Heart right ventricle (tissue), 16 donors: ENCODE data around the gene FKTN. TPM values are rescaled to one million over a fixed set of nuclear protein-coding genes. Genes with fewer than 3 reads are reported as not detected.

Experiments
- ATAC-seq, 8 donors: fragments of 200-7000 bp; cut with Tn5 transposase; one replicate each; pipeline ENCODE4 v1.9.1; 2020; ENCODE audit warnings: mild to moderate bottlenecking in 8 of 8, moderate library complexity in 8 of 8, moderate number of reproducible peaks in 1 of 8
- DNase-seq, 2 donors: peaks; one replicate each; pipeline ENCODE4 v3.0.0-alpha.2; 2020
- H3K27ac ChIP-seq, 10 donors: fragments of 200-600 bp; sonication (generic) in 2 of 10; one replicate each; pipeline versions ENCODE4 v1.5.0 to v1.8.0; 2020 to 2022; ENCODE audit warnings: mild to moderate bottlenecking in 3 of 10
- H3K27me3 ChIP-seq, 7 donors: fragments of 200-600 bp; one replicate each; pipeline ENCODE4 v1.8.0; 2021 to 2022; ENCODE audit warnings: mild to moderate bottlenecking in 2 of 7
- H3K36me3 ChIP-seq, 9 donors: fragments of 200-600 bp; sonication (generic) in 1 of 9; one replicate each; pipeline versions ENCODE4 v1.5.0 to v1.8.0; 2020 to 2022; ENCODE audit warnings: mild to moderate bottlenecking in 2 of 9
- H3K4me1 ChIP-seq, 9 donors: fragments of 200-600 bp; sonication (generic) in 1 of 9; one replicate each; pipeline versions ENCODE4 v1.5.0 to v1.8.0; 2020 to 2022; ENCODE audit warnings: mild to moderate bottlenecking in 4 of 9
- H3K4me3 ChIP-seq, 10 donors: fragments of 200-600 bp; sonication (generic) in 2 of 10; one replicate each; pipeline versions ENCODE4 v1.5.0 to v1.8.0; 2020 to 2022; ENCODE audit warnings: mild to moderate bottlenecking in 7 of 10, moderate library complexity in 2 of 10
- H3K9me3 ChIP-seq, 11 donors: fragments of 200-600 bp in 10 of 11; sonication (generic) in 2 of 11; one replicate each; pipeline versions ENCODE4 v1.5.0 to v1.8.0; 2013 to 2022; ENCODE audit warnings: mild to moderate bottlenecking in 2 of 11, control low read depth in 1 of 11, moderate library complexity in 1 of 11
- WGBS, 2 donors: extraction: QIAGEN DNeasy Blood & Tissue Kit; methylation state at CpG; one replicate each; pipeline ENCODE4 v1.1.7; 2013; ENCODE audit warnings: inconsistent platforms in 1 of 2; 5-methylcytosine and 5-hydroxymethylcytosine counted together
- intact Hi-C, 10 donors: fragments of 100-400 bp; cut with DNase I; formaldehyde crosslinking; loops; one replicate each; pipeline versions ENCODE4 v1.11.1 to v1.14.2; 2022
- long read RNA-seq, 3 donors: library from polyadenylated mRNA; unstranded; transcript quantifications; one replicate each; pipeline ENCODE4 v2.0.0, GENCODE V29; 2020 to 2021
- polyA plus RNA-seq, 2 donors: library from polyadenylated mRNA; stranded (reverse); fragments of 200-250 nt; gene quantifications; one replicate each; pipeline ENCODE4 v1.2.3, GENCODE V29; 2013
- total RNA-seq, 10 donors: library from RNA; stranded (reverse); fragmentation: NEBNext Ultra II Directional in 3 of 10; extraction: Animal tissue kit (Norgen Biotek cat#: 25700) in 3 of 10; gene quantifications; one replicate each; pipeline versions ENCODE4 v1.2.1 to v1.2.4, GENCODE V29; 2021 to 2023
- TF ChIP-seq, protein P1 (sequence below), 9 donors: fragments of 200-600 bp; sonication (generic) in 2 of 9; IDR thresholded peaks; one replicate each; pipeline versions ENCODE4 v1.5.0 to v1.8.0; 2021 to 2022; ENCODE audit warnings: antibody characterized with exemption in 9 of 9, mild to moderate bottlenecking in 5 of 9, moderate library complexity in 1 of 9
- donor health status: Arrhythmogenic right ventricular cardiomyopathy.
- donor health status: ischemic (EF 13 %, LVEDD 7.1; RV severe dilation, severe dysfunction).
- donor health status: healthy with polysubstance abuse.
- donor health status: DM: no; HTN: yes; CAD: no.
- donor health status: DM: no; HTN: no; CAD: no.
- donor health status: ischemic (EF 25% LVEDD 6.9; RV normal size, moderate dysfunction).
- donor health status: ischemic (EF 25% LVEDD 5.7; RV mildly dilated, moderate dysfunction).
- donor health status: healthy.
- donor health status: DM: yes; HTN: yes; CAD: no.
- donor health status: Ischemic cardiomyopathy.
- donor health status: ischemic (EF 35%, LVEDD 5.7; RV mildly dilated, moderate dysfunction).
- donor health status: nonischemic (EF 11% LVEDD 7.7; RV severe dilation, severe dysfunction).
- donor health status: DM: yes; HTN: yes; CAD: no.
- donor health status: PGD.
- donor health status: ischemic (EF 29% LVEDD 5.4; RV normal size, mild dysfunction).
- donor health status: nonischemic (EF 23%, LVEDD 6.1; RV moderate dilation, normal function).

The FKTN gene
- 10 to 100 TPM in 2 of 10 donors, 1 to 10 TPM in 8; 7.2 to 12.7 (median 8.2) TPM for total RNA-seq
- 1 to 10 TPM; 2.2 to 4.0 TPM for polyA plus RNA-seq
- long read RNA-seq, donor 1, partial matches to known transcripts: 0 of 5 reads
- long read RNA-seq, donor 1, other reads (novel, unspliced or antisense): 5 of 5 reads
- long read RNA-seq, donor 2, full-length matches to known transcripts: 1 of 3 reads
- long read RNA-seq, donor 2, partial matches to known transcripts: 0 of 3 reads
- long read RNA-seq, donor 2, other reads (novel, unspliced or antisense): 2 of 3 reads
- long read RNA-seq, donor 3, full-length matches to known transcripts: 2 of 11 reads
- long read RNA-seq, donor 3, partial matches to known transcripts: 2 of 11 reads
- long read RNA-seq, donor 3, other reads (novel, unspliced or antisense): 7 of 11 reads

DNA sequence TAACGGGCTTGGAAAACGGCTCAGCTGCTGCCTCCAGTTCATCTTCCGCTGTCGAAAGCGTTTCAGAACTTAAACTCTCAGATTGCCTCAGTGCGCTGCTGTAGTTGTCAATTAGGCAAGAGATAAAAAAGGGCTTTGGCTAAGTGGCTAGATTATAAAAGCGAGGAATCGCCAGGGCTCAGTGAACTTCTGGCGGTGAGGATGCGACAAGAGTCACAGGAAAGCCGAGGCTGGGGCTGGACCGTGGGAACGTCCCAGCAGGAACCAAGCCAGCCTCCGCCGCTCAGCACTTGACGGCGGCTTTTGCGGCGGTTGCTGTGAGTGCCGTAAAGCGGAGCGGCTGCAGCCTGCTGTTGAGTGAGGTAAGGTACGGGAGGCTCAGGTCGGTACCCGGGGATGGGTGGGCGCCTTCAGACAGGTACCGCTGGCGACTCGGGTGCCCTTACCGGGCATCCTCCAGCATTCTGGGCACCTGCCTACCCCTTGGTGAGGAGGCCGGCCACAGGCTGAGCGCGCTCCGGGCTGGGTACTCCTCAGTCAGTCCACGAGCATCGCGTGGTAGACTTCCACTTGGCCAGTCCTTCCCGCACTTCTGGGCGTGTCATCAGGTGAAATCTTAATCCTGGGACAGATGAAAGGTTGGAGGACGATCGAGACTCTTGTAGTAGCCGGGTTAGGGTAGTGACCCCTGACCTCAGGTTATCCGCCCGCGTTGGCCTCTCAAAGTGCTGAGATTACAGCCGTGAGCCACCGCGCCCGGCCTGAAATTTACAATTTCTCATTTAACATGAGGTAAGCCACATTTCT, at the start of gene FKTN:
TSS of gene FKTN (plus strand) at position 328 of the 807 bp plus-strand sequence. CDS start 16,902 bp downstream, outside the sequence.
- Histone ChIP-seq H3K27me3 (no peaks in the 10 kb centered on the region), H3K36me3 (peaks cover 0 to 9% (median 0%) of the 10 kb centered on the region in 9 donors), H3K4me3 (peak within 1 kb of the TSS; percentile 61 to 99 (median 91)), H3K27ac (peak within 1 kb of the TSS; percentile 32 to 89 (median 82)), H3K4me1 (peaks cover 0 to 21% (median 10%) of the 10 kb centered on the region in 9 donors), H3K9me3 (peaks cover 0 to 20% (median 0%) of the 10 kb centered on the region in 11 donors)
- ATAC-seq: peak; percentile 94 to 98 (median 98)
- peak; percentile 89 to 91 for DNase-seq
- WGBS, 2 donors: 0 to 1% methylated on average over 49 of the region's 49 CpGs
- intact Hi-C loops: no loop called here
- TF ChIP-seq, protein P1, sequence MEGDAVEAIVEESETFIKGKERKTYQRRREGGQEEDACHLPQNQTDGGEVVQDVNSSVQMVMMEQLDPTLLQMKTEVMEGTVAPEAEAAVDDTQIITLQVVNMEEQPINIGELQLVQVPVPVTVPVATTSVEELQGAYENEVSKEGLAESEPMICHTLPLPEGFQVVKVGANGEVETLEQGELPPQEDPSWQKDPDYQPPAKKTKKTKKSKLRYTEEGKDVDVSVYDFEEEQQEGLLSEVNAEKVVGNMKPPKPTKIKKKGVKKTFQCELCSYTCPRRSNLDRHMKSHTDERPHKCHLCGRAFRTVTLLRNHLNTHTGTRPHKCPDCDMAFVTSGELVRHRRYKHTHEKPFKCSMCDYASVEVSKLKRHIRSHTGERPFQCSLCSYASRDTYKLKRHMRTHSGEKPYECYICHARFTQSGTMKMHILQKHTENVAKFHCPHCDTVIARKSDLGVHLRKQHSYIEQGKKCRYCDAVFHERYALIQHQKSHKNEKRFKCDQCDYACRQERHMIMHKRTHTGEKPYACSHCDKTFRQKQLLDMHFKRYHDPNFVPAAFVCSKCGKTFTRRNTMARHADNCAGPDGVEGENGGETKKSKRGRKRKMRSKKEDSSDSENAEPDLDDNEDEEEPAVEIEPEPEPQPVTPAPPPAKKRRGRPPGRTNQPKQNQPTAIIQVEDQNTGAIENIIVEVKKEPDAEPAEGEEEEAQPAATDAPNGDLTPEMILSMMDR (IDR thresholded peaks at IDR 0.05): no peak

DNA sequence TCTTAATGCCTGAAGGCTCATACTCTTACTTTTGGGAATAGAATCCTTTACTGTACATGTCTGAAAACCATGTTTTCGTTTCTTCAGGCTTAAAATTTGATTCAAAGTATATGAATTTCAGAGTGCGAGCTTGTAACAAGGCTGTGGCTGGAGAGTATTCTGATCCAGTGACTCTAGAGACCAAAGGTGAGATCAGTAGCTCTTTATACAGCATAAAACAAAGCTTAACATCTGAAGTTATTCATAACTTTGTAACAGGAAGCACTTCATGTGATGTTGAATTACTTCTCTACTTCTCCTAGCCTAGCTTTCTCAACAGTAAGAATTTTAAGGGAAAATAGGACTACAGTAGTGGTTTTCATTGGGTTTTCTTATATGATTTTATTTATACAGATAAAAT, 49.4 kb upstream of the FKTN start:
- peaks cover 0 to 62% (median 0%) of the 10 kb centered on the region in 9 donors for H3K36me3 ChIP-seq
- no peak for ATAC-seq
- no peaks in the 10 kb centered on the region for H3K9me3 ChIP-seq
- no peak overlapping the region for H3K4me3 ChIP-seq
- intact Hi-C loops: no loop called here
- WGBS, 2 donors: 95 to 99% methylated on average over 2 of the region's 2 CpGs
- H3K4me1 ChIP-seq: peaks cover 0 to 42% (median 0%) of the 10 kb centered on the region in 9 donors
- no peak for DNase-seq
- TF ChIP-seq, protein P1 (IDR thresholded peaks at IDR 0.05): no peak
- no peaks in the 10 kb centered on the region for H3K27me3 ChIP-seq
- H3K27ac ChIP-seq: no peak overlapping the region

DNA sequence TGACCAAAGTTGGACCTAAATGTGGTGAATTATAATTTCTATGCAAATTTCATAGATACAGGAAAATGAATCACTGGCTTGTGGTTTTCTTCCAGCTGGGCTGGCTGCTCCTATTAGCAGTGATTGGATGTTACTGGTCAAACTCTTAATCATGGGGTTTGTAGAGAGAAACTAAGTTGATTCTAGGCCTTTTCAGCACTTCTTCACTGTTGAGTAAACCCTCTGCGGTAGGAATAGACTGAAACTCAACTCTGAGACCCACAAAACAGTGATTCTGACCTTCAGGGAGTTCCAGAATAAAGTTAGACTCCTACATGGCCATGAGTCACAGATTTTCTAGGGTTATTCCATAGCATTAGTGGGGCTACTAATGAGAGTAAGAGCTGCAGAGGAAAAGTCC, 47.9 kb upstream of the FKTN start:
- no peak for DNase-seq
- 90 to 100% methylated on average over 1 of the region's 1 CpG for WGBS, 2 donors
- ATAC-seq: no peak
- Histone ChIP-seq H3K4me1 (peaks cover 0 to 35% (median 0%) of the 10 kb centered on the region in 9 donors), H3K36me3 (peaks cover 0 to 75% (median 0%) of the 10 kb centered on the region in 9 donors), H3K4me3 (no peak overlapping the region), H3K9me3 (no peaks in the 10 kb centered on the region), H3K27me3 (no peaks in the 10 kb centered on the region), H3K27ac (no peak overlapping the region)
- TF ChIP-seq, protein P1 (IDR thresholded peaks at IDR 0.05): no peak
- intact Hi-C loops: no loop called here

DNA sequence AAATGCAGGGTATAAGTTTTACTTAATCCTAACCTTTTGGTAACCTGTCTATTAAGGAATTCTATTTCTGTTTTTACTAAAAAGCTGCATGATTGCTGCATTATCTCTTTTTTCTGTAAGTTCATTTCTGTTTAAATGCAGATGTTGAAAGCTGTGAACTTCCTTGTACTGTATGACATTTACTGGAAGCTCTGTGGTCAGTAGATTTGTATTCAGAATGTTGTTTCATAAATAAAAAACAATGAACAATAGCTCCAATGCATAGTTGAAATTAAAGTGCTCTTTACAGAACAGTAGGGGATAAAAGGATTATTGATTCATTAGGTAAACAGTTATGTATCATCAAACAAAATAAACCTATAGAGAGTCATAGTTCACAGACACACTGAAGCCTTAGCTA, 46.5 kb upstream of the FKTN start:
- TF ChIP-seq, protein P1 (IDR thresholded peaks at IDR 0.05): no peak
- Histone ChIP-seq H3K27ac (no peak overlapping the region), H3K4me1 (peaks cover 0 to 35% (median 0%) of the 10 kb centered on the region in 9 donors), H3K36me3 (peaks cover 0 to 81% (median 0%) of the 10 kb centered on the region in 9 donors), H3K27me3 (no peaks in the 10 kb centered on the region), H3K9me3 (no peaks in the 10 kb centered on the region), H3K4me3 (no peak overlapping the region)
- DNase-seq (no peak), ATAC-seq (no peak)
- intact Hi-C loops: no loop called here
